Measurements from ENCODE around the gene FXN. TPM values are rescaled to one million over a fixed set of nuclear protein-coding genes. Genes with fewer than 3 reads are reported as not detected.

Gene FXN
- total RNA-seq, 2 donors from 2014 or later = 10.5 to 24.6 TPM

DNA sequence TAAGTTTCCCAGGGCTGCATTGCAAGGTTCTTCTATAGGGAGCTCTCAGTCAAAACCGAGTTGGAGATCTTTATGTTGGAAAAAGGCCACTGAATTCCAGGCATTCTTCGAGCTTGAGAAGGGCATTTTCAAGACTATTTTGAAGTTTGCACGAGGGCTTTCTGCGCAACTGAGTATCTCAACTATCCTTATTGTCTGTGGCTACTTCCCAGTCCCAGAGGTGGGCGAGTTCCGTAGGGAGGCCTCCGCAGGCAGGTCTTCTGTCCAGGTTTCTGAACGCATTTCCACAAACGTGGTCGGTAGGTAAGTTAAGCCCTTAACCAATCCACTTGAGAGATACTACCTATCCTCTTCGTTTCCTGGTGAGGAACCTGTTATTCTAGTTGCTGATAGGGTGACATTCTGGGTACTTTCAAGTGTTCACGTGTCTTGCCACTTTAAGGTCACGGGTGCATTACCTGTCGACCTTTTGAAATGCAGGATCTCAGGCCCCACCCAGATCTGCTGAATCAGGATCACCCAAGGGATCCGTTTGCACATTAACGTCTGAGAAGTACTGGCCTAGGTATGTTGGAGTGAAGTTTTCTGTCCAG lies 87.1 kb downstream of the FXN start:
- Histone ChIP-seq H3K27ac (peak overlapping the region; percentile 75 to 76), H3K4me1 (peaks cover 0 to 14% of the 10 kb centered on the region in 2 donors), H3K36me3 (no peaks in the 10 kb centered on the region), H3K4me3 (peak overlapping the region; percentile 65 to 76), H3K9me3 (no peaks in the 10 kb centered on the region), H3K27me3 (no peaks in the 10 kb centered on the region)
- no peak for DNase-seq (ENCODE audit: low spot score)
- no peak for TF ChIP-seq CTCF (IDR thresholded peaks at IDR 0.05)

GRCh38 chr9:69130456-69131441 lies 95.2 kb downstream of the FXN start:
- Histone ChIP-seq H3K27me3 (no peaks in the 10 kb centered on the region), H3K9me3 (no peaks in the 10 kb centered on the region), H3K4me1 (peaks cover 0 to 26% of the 10 kb centered on the region in 2 donors), H3K27ac (peak overlapping the region; percentile 9 to 36), H3K36me3 (no peaks in the 10 kb centered on the region), H3K4me3 (no peak overlapping the region)
- no peak for TF ChIP-seq CTCF (IDR thresholded peaks at IDR 0.05)
- no peak for DNase-seq (ENCODE audit: low spot score)

DNA sequence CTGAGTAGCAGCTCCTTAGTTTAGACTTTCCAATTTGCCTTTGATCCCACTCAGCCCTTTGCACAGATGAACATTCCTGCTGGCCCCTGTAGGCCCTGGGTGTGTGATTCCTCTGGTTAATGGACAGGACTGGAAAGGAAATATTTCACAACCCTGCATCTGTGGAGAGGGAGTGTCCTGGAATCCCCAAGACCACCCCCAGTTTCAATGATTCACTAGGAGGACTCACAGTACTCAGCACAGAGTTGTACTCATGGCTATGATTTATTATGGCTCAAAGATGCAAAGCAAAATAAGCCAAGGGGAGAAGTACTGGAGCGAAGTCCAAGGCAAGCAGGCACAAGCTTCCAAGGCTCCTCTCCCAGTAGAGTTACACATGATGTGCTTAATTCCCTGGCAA lies 96.1 kb downstream of the FXN start:
- H3K4me3 ChIP-seq = no peak overlapping the region
- DNase-seq (ENCODE audit: low spot score) = no peak
- H3K4me1 ChIP-seq = peaks cover 0 to 26% of the 10 kb centered on the region in 2 donors
- TF ChIP-seq CTCF (IDR thresholded peaks at IDR 0.05) = no peak
- no peaks in the 10 kb centered on the region for H3K27me3 ChIP-seq
- H3K36me3 ChIP-seq = no peaks in the 10 kb centered on the region
- H3K27ac ChIP-seq = peak overlapping the region in 1 of 2 donors; percentile 9
- H3K9me3 ChIP-seq = no peaks in the 10 kb centered on the region

- Histone ChIP-seq H3K27me3 (no peaks in the 10 kb centered on the region), H3K4me3 (no peak overlapping the region), H3K36me3 (no peaks in the 10 kb centered on the region), H3K9me3 (no peaks in the 10 kb centered on the region), H3K4me1 (peaks cover 0 to 26% of the 10 kb centered on the region in 2 donors), H3K27ac (no peak overlapping the region)
- no peak for DNase-seq (ENCODE audit: low spot score)
- TF ChIP-seq CTCF (IDR thresholded peaks at IDR 0.05) = no peak
Measured at GRCh38 chr9:69132361-69132760, 96.8 kb downstream of the FXN start.

GRCh38 chr9:69134412-69134811 lies 98.9 kb downstream of the FXN start:
- Histone ChIP-seq H3K27me3 (no peaks in the 10 kb centered on the region), H3K4me1 (peaks cover 0 to 26% of the 10 kb centered on the region in 2 donors), H3K27ac (no peak overlapping the region), H3K4me3 (no peak overlapping the region), H3K9me3 (no peaks in the 10 kb centered on the region), H3K36me3 (no peaks in the 10 kb centered on the region)
- TF ChIP-seq CTCF (IDR thresholded peaks at IDR 0.05) = no peak
- no peak for DNase-seq (ENCODE audit: low spot score)

All from right atrium auricular region (tissue), 2 donors.